ENCODE measurements around the gene SLC25A33. TPM values are rescaled to one million over a fixed set of nuclear protein-coding genes. Genes with fewer than 3 reads are reported as not detected.
"Not testable (repeated sequence)": the region's sequence is repeated elsewhere in the genome, so short reads cannot be mapped to it uniquely, and the experiment has no call there.

The SLC25A33 gene
- total RNA-seq, 1 experiment from 2014 or later: 9.4 TPM

GRCh38 chr1:9624081-9624480 lies 84.8 kb downstream of the SLC25A33 start:
- Histone ChIP-seq H4K8ac (replicated peaks; ENCODE audit: insufficient read length, low read depth, low read length) (no peak overlapping the region), H2BK120ac (ENCODE audit: low read depth, low read length, poor library complexity, severe bottlenecking) (no peak overlapping the region), H3K18ac (ENCODE audit: insufficient read length, low read depth, low read length) (no peak overlapping the region), H3K9me3 (ENCODE audit: control insufficient read depth, low read depth, low read length) (no peaks in the 10 kb centered on the region), H3K79me2 (ENCODE audit: insufficient read depth, low read length) (no peaks in the 10 kb centered on the region), H3K56ac (ENCODE audit: insufficient read length, low read depth, low read length) (no peak overlapping the region), H3K27ac (ENCODE audit: insufficient read length, low read depth, low read length) (no peak overlapping the region), H3K14ac (ENCODE audit: insufficient read depth, low read length) (no peak overlapping the region), H4K5ac (ENCODE audit: insufficient read length, low read depth, low read length) (no peak overlapping the region), H3K4me1 (ENCODE audit: insufficient read depth, low read length) (no peaks in the 10 kb centered on the region), H2BK5ac (ENCODE audit: insufficient read length, low read length) (no peak overlapping the region), H4K91ac (ENCODE audit: insufficient read length, low read depth, low read length) (no peak overlapping the region), H3K4ac (ENCODE audit: low read depth, low read length) (no peak overlapping the region), H3K9ac (ENCODE audit: extremely low read depth, insufficient read length, low read length) (no peak overlapping the region), H3K79me1 (ENCODE audit: insufficient read depth, low read depth, low read length, poor library complexity, severe bottlenecking) (no peaks in the 10 kb centered on the region), H2BK15ac (ENCODE audit: low read depth, low read length) (no peak overlapping the region), H3K4me2 (ENCODE audit: insufficient read depth, insufficient read length, low read length) (no peak overlapping the region), H3K27me3 (ENCODE audit: insufficient read depth, low read length) (no peaks in the 10 kb centered on the region), H3K23me2 (ENCODE audit: insufficient read length, low read depth, low read length, poor library complexity, severe bottlenecking) (no peaks in the 10 kb centered on the region), H2AK5ac (ENCODE audit: insufficient read length, low read length) (no peak overlapping the region), H4K20me1 (ENCODE audit: control insufficient read depth, insufficient read depth, insufficient read length) (no peaks in the 10 kb centered on the region), H3T11ph (ENCODE audit: low read length) (no peak overlapping the region), H3K23ac (ENCODE audit: insufficient read length, low read depth, low read length) (no peak overlapping the region), H2BK20ac (ENCODE audit: low read depth, low read length, poor library complexity, severe bottlenecking) (no peak overlapping the region), H2AFZ (ENCODE audit: low read length) (no peak overlapping the region), H2BK12ac (ENCODE audit: insufficient read length, low read depth, low read length) (no peak overlapping the region)
- Mint-ChIP-seq H3K4me1 (peaks cover 0 to 12% of the 10 kb centered on the region in 2 experiments; a peak in 3 of 4 replicates), H3K27me3 (ENCODE audit: low read depth) (peaks cover 39% of the 10 kb centered on the region), H3K27ac (no peak overlapping the region), H3K36me3 (ENCODE audit: insufficient read depth in 1 of 3, low read depth in 3 of 3) (no peaks in the 10 kb centered on the region), H3K9me3 (peaks cover 0 to 3% of the 10 kb centered on the region in 2 experiments; a peak in 2 of 5 replicates), H3K4me3 (no peak overlapping the region)
- no peak for TF ChIP-seq CTCF (conservative IDR thresholded peaks at IDR 0.05)
- WGBS (ENCODE audit: extremely low coverage, insufficient read length, low lambda C conversion rate): no CpG with 5 or more reads among the region's 2 CpGs
- no peak for DNase-seq

- not testable (repeated sequence) for H3K4me3 Mint-ChIP-seq; H2BK120ac ChIP-seq (ENCODE audit: low read depth, low read length, poor library complexity, severe bottlenecking); H3K27ac ChIP-seq (ENCODE audit: insufficient read length, low read depth, low read length); H3K36me3 Mint-ChIP-seq (ENCODE audit: insufficient read depth in 1 of 3, low read depth in 3 of 3); H3K23ac ChIP-seq (ENCODE audit: insufficient read length, low read depth, low read length); H3K27me3 ChIP-seq (ENCODE audit: insufficient read depth, low read length); H3K14ac ChIP-seq (ENCODE audit: insufficient read depth, low read length); H3K9me3 ChIP-seq (ENCODE audit: control insufficient read depth, low read depth, low read length); H3K79me1 ChIP-seq (ENCODE audit: insufficient read depth, low read depth, low read length, poor library complexity, severe bottlenecking); H3K4me1 ChIP-seq (ENCODE audit: insufficient read depth, low read length); H3K56ac ChIP-seq (ENCODE audit: insufficient read length, low read depth, low read length); H2BK5ac ChIP-seq (ENCODE audit: insufficient read length, low read length); H3T11ph ChIP-seq (ENCODE audit: low read length); H3K18ac ChIP-seq (ENCODE audit: insufficient read length, low read depth, low read length); H3K9me3 Mint-ChIP-seq; H3K79me2 ChIP-seq (ENCODE audit: insufficient read depth, low read length); H4K91ac ChIP-seq (ENCODE audit: insufficient read length, low read depth, low read length); H2BK15ac ChIP-seq (ENCODE audit: low read depth, low read length); H2AFZ ChIP-seq (ENCODE audit: low read length); H2BK20ac ChIP-seq (ENCODE audit: low read depth, low read length, poor library complexity, severe bottlenecking); H3K23me2 ChIP-seq (ENCODE audit: insufficient read length, low read depth, low read length, poor library complexity, severe bottlenecking); H3K27ac Mint-ChIP-seq; H4K8ac ChIP-seq (replicated peaks; ENCODE audit: insufficient read length, low read depth, low read length); DNase-seq; H2BK12ac ChIP-seq (ENCODE audit: insufficient read length, low read depth, low read length); H3K4ac ChIP-seq (ENCODE audit: low read depth, low read length); H4K20me1 ChIP-seq (ENCODE audit: control insufficient read depth, insufficient read depth, insufficient read length); H2AK5ac ChIP-seq (ENCODE audit: insufficient read length, low read length); H4K5ac ChIP-seq (ENCODE audit: insufficient read length, low read depth, low read length); H3K4me2 ChIP-seq (ENCODE audit: insufficient read depth, insufficient read length, low read length); H3K9ac ChIP-seq (ENCODE audit: extremely low read depth, insufficient read length, low read length)
- WGBS (ENCODE audit: extremely low coverage, insufficient read length, low lambda C conversion rate): no CpG with 5 or more reads among the region's 3 CpGs
- peaks cover 0 to 17% of the 10 kb centered on the region in 2 experiments; a peak in 3 of 4 replicates for H3K4me1 Mint-ChIP-seq
- peaks cover 35% of the 10 kb centered on the region for H3K27me3 Mint-ChIP-seq (ENCODE audit: low read depth)
Observed at GRCh38 chr1:9625030-9625429, 85.8 kb downstream of the SLC25A33 start.

All from H9 (cell line).